ENCODE results near the gene RPS14. TPM values are rescaled to one million over a fixed set of nuclear protein-coding genes. Genes with fewer than 3 reads are reported as not detected.
"Not testable (repeated sequence)": the region's sequence is repeated elsewhere in the genome, so short reads cannot be mapped to it uniquely, and the experiment has no call there.

Gene RPS14
- total RNA-seq, 4 donors from 2014 or later: 1,098 to 4,026 (median 2,484) TPM

DNA sequence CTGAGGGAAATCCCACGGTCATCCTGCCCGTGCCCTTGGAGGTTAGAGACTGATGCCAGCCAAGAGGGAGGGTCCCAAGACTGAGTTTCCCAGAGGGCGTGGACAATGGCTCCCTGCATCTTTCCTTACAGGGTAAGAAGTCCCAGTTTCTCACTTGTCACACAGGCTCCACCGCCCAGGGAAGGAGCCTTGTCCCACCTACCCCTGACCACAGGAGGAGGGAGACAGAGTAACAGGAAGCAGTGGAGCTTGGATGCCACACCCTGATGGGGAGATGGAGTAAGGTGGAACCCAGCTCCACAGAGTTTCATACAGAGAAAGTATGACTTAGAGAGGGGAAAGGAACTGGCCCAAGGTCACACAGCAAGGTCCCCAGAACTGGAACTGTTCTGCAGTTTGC is 27.5 kb downstream of the RPS14 start:
- no peak overlapping the region for H3K4me3 ChIP-seq
- no peak for DNase-seq
- TF ChIP-seq, protein P1, sequence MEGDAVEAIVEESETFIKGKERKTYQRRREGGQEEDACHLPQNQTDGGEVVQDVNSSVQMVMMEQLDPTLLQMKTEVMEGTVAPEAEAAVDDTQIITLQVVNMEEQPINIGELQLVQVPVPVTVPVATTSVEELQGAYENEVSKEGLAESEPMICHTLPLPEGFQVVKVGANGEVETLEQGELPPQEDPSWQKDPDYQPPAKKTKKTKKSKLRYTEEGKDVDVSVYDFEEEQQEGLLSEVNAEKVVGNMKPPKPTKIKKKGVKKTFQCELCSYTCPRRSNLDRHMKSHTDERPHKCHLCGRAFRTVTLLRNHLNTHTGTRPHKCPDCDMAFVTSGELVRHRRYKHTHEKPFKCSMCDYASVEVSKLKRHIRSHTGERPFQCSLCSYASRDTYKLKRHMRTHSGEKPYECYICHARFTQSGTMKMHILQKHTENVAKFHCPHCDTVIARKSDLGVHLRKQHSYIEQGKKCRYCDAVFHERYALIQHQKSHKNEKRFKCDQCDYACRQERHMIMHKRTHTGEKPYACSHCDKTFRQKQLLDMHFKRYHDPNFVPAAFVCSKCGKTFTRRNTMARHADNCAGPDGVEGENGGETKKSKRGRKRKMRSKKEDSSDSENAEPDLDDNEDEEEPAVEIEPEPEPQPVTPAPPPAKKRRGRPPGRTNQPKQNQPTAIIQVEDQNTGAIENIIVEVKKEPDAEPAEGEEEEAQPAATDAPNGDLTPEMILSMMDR (IDR thresholded peaks at IDR 0.05): no peak
- no peak for TF ChIP-seq POLR2A (IDR thresholded peaks at IDR 0.05)
- H3K36me3 ChIP-seq: no peaks in the 10 kb centered on the region
- no peaks in the 10 kb centered on the region for H3K9me3 ChIP-seq
- H3K4me1 ChIP-seq: no peaks in the 10 kb centered on the region
- no peaks in the 10 kb centered on the region for H3K27me3 ChIP-seq
- intact Hi-C loops (cut with DNase I): no loop called here
- 64 to 65% methylated on average over 2 of the region's 4 CpGs for WGBS, 2 donors
- no peak overlapping the region for H3K27ac ChIP-seq

DNA sequence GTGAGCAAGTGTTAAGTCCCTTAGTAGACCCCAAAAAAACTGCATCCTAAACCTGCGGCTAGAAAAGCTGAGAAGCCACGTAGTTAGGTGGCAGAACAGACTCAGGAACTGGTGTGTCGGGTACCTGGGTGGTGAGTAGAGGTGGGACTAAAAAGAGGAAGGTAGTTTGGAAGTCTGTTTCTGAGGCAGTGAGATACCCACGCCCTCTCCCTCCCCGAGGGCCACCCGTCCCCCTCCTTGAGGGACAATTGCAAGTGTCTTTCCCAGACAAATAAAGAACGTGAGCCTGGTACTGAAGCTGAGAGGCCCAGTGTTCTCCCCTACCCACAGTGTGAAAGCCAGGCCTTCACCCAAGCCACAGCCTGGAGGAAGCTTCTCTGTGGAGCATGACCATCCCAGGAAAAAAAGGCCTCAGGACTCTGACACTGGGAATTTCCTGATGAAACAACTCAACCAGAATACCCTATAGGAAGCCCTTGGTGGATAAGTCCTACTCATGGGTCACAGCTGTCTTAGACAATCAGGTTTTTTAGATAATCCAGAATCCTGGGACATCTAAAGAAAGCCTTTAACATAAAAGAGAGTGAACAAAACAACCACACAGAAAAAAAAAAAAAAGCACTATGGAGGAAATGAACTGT is 29.8 kb downstream of the RPS14 start:
- no peaks in the 10 kb centered on the region for H3K36me3 ChIP-seq
- intact Hi-C loops (cut with DNase I): no loop called here
- H3K27ac ChIP-seq: no peak overlapping the region
- TF ChIP-seq POLR2A (IDR thresholded peaks at IDR 0.05): no peak
- TF ChIP-seq, protein P1 (IDR thresholded peaks at IDR 0.05): no peak
- H3K27me3 ChIP-seq: no peaks in the 10 kb centered on the region
- no peaks in the 10 kb centered on the region for H3K4me1 ChIP-seq
- H3K9me3 ChIP-seq: no peaks in the 10 kb centered on the region
- H3K4me3 ChIP-seq: no peak overlapping the region
- DNase-seq: no peak
- WGBS, 2 donors: 66 to 68% methylated on average over 7 of the region's 7 CpGs

DNA sequence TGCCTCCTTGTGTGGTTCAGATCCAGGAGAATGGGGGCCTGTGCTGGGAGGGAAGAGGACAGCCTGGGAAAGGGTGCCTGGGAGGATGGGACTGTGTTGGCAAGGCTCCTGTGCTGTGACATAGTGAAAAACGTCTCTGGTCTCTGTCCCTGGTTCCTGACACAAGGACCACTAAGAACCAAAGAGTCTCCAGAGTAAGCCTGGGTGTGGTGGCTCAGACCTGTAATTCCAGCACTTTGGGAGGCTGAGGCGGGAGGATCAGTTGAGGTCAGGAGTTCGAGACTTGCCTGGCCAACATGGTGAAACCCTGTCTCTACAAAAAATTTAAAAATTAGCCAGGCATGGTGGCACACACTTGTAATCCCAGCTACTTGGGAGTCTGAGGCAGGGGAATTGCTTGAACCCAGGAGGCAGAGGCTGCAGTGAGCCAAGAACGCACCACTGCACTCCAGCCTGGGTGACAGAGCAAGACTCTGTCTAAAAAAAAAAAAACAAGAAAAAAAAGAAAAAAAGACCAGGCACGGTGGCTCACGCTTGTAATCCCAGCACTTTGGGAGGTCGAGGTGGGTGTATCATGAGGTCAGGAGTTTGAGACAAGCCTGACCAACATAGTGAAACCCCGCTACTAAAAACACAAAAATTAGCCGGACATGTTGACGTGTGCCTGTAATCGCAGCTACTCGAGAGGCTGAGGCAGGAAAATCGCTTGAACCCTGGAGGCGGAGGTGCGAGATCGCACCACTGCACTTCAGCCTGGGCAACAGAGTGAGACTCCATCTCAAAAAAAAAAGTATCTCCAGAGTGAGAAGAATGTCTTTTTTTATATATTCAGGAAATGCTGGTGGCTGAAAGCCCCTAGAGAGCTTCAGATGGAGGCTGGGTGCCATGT is 35.4 kb downstream of the RPS14 start:
- H3K4me3 ChIP-seq; DNase-seq; H3K9me3 ChIP-seq; H3K36me3 ChIP-seq; intact Hi-C loops (cut with DNase I); H3K27me3 ChIP-seq: not testable (repeated sequence)
- Histone ChIP-seq H3K27ac (peak overlapping the region; percentile 81 to 95 (median 84)), H3K4me1 (peaks cover 10 to 44% (median 19%) of the 10 kb centered on the region in 3 donors)
- 85 to 91% methylated on average over 15 to 16 of the region's 16 CpGs for WGBS, 2 donors

DNA sequence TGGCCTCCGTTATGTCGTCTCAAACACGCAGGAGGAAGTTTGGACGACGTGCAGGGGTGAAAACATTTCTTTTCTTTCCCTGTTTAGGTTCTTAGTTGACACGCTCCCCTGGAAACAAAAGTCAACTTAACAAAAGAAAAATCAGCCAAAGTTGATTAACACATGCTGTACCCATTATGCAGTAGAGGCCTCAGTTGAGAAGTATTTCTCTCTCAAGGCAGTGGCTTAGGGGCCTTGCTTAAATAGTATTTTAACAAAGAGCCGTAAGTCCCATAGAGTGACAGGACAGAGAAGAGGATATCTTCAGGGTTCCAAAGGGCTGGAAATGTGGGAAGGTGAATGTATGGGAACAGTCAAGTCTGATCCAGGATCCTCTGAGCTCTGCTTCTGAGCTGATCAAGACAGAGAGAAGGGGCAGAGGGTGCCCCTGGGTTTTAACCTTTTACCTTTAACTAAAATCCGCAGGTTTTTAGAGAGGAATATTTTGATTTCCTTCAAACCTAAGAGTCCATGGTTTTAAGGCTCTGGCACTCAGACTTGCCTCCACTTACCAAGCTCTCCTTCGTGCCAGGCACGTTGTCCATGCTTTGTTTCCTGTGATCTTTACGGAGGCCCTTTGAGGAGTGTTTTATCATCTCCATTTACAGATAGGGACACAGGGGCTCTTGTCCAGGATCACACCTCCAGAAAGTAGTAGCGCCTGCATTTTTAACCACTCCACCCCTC is 36.2 kb downstream of the RPS14 start:
- 28 to 53% methylated on average over 11 to 12 of the region's 12 CpGs for WGBS, 2 donors

More for the DNA sequence above, 36.2 kb downstream of the RPS14 start:
- TF ChIP-seq, protein P1 (IDR thresholded peaks at IDR 0.05): no peak
- Histone ChIP-seq H3K36me3 (no peaks in the 10 kb centered on the region), H3K9me3 (no peaks in the 10 kb centered on the region), H3K27ac (peak overlapping the region; percentile 81 to 95 (median 84)), H3K4me1 (peaks cover 10 to 53% (median 27%) of the 10 kb centered on the region in 3 donors), H3K27me3 (no peaks in the 10 kb centered on the region), H3K4me3 (peak overlapping the region in 3 of 4 donors; percentile 48 to 64 (median 51))
- intact Hi-C loops (cut with DNase I): no loop called here
- no peak for DNase-seq

All from esophagus squamous epithelium (tissue), 5 donors.